ENCODE results near the gene ARHGAP22. TPM values are rescaled to one million over a fixed set of nuclear protein-coding genes. Genes with fewer than 3 reads are reported as not detected.

Gene ARHGAP22
- total RNA-seq, 1 experiment from 2014 or later, result 9.9 TPM

DNA sequence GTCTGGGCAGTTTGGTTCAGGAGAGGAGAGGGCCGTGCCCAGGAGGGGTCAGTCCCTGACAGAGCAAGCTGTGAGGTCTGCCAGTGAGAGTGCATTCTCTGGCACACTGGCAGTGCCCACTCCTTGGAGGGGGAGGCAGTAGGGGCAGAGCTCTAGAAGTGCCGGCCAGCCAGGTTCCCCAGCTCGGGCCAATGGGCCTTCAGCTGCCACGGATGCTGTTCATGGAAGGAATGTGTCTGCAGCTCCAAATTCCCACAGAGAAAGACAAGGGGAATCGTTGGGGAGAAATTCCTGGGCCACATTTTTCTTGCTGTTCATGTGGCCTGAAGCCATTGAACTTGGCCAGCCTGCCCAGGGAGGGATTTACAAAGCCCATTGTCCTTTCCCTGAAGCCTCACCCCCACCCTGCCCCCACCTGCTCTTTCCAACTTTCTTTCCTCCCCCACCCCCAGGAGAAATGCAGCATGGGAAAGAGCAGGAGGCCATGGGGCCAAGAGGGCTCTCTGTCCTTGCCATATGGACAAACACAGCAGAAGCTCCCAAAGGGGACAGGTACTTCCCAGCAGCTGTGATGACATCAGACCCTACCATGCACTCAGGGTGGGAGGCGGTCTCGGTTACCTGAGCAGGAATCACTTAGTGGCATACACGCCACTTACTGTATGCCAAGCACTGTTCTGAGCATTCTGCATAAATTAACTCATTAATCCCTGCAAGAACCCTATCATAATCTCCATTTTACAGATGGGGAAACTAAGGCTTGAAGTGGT, 70.7 kb downstream of the ARHGAP22 start:
- no peak for TF ChIP-seq ZFX (IDR thresholded peaks at IDR 0.05)
- no peak for TF ChIP-seq REST (IDR thresholded peaks at IDR 0.05; ENCODE audit: low read depth)
- no peak for TF ChIP-seq MAX (IDR thresholded peaks at IDR 0.05)
- TF ChIP-seq, protein P1, sequence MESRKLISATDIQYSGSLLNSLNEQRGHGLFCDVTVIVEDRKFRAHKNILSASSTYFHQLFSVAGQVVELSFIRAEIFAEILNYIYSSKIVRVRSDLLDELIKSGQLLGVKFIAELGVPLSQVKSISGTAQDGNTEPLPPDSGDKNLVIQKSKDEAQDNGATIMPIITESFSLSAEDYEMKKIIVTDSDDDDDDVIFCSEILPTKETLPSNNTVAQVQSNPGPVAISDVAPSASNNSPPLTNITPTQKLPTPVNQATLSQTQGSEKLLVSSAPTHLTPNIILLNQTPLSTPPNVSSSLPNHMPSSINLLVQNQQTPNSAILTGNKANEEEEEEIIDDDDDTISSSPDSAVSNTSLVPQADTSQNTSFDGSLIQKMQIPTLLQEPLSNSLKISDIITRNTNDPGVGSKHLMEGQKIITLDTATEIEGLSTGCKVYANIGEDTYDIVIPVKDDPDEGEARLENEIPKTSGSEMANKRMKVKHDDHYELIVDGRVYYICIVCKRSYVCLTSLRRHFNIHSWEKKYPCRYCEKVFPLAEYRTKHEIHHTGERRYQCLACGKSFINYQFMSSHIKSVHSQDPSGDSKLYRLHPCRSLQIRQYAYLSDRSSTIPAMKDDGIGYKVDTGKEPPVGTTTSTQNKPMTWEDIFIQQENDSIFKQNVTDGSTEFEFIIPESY (IDR thresholded peaks at IDR 0.05; ENCODE audit: extremely low read depth, insufficient replicate concordance, low read length), result no peak
- no peak for TF ChIP-seq CBX3 (IDR thresholded peaks at IDR 0.05; ENCODE audit: low read depth)
- no peak for TF ChIP-seq FOSL1 (IDR thresholded peaks at IDR 0.05; ENCODE audit: low read depth)
- no peak for TF ChIP-seq ATF3 (IDR thresholded peaks at IDR 0.05)
- no peak for TF ChIP-seq POLR2AphosphoS5 (IDR thresholded peaks at IDR 0.05; ENCODE audit: low read depth, low read length)
- no peak for TF ChIP-seq JUND (IDR thresholded peaks at IDR 0.05)
- no peak for TF ChIP-seq YY1 (IDR thresholded peaks at IDR 0.05; ENCODE audit: extremely low read depth, insufficient replicate concordance, low read depth, low read length)
- H2AFZ ChIP-seq (ENCODE audit: low read depth, low read length, poor library complexity, severe bottlenecking), result no peak overlapping the region
- no peak overlapping the region for H3K4me3 ChIP-seq (replicated peaks in 1 of 2; ENCODE audit: low read depth in 1 of 2, low read length in 2 of 2)
- BruUV-seq (replicated peaks), result no TSS peak
- no peaks in the 10 kb centered on the region for H3K79me2 ChIP-seq (ENCODE audit: insufficient read depth, low read length)
- intact Hi-C loops (cut with micrococcal nuclease), result no loop called here
- H3K9me3 ChIP-seq (ENCODE audit: control insufficient read depth in 1 of 2, insufficient read depth in 1 of 2, low read depth in 1 of 2, low read length in 2 of 2), result no peaks in the 10 kb centered on the region
- ATAC-seq (no peak), DNase-seq (ENCODE audit: low read depth, low spot score) (no peak)
- H3K27ac ChIP-seq (ENCODE audit: low read depth, low read length), result no peak overlapping the region
- no peak overlapping the region for H3K4me2 ChIP-seq (ENCODE audit: low read length)
- no peaks in the 10 kb centered on the region for H3K9me2 ChIP-seq (ENCODE audit: insufficient read depth)
- no peaks in the 10 kb centered on the region for H3K27me3 ChIP-seq (ENCODE audit: insufficient read depth, low read length)
- no peak overlapping the region for H3K9ac ChIP-seq (ENCODE audit: low read length)
- ChIA-PET POLR2A (no interaction called here), RAD21 (ENCODE audit: low non-redundant PET in 1 of 2, low total read pairs in 2 of 2, uncharacterized antibody in 2 of 2, unreplicated experiment in 2 of 2) (no interaction called here), CTCF (interaction anchor here (1.5 to 2.5 kb wide), 2 partner anchors 10 to 122 kb away, joined by 3 to 9 read pairs; no protein-coding TSS in a partner anchor)
- no peaks in the 10 kb centered on the region; the same call in 1 of the 2 replicates for H4K20me1 ChIP-seq (ENCODE audit: insufficient read depth)
- H3K36me3 ChIP-seq (ENCODE audit: control insufficient read depth in 1 of 2, insufficient read depth in 2 of 2, low read length in 2 of 2), result no peaks in the 10 kb centered on the region
- H3K4me1 ChIP-seq (ENCODE audit: control insufficient read depth in 1 of 2, insufficient read depth in 2 of 2, low read length in 2 of 2), result no peaks in the 10 kb centered on the region

Measured in HCT116 (cell line).